GM12878 (cell line): ENCODE measurements around the gene TEAD4. TPM values are rescaled to one million over a fixed set of nuclear protein-coding genes. Genes with fewer than 3 reads are reported as not detected.

ENCODE experiments used
- ATAC-seq: fragments of 200-7000 bp; cut with Tn5 transposase; 3 replicates; pipeline ENCODE4 v1.9.1; 2020; ENCODE audit warnings: mild to moderate bottlenecking, moderate library complexity
- BruUV-seq: library from RNA; stranded (reverse); fragments of 400-500 nt; replicated peaks from 2 replicates; lab custom pipeline; 2021; lab: Mats Ljungman, UMichigan
- CTCF ChIA-PET: fragments of 300-600 bp; sonication (Branson Sonifier 250); formaldehyde crosslinking; extraction: SDS; loops from one replicate; lab custom pipeline; 2021; ENCODE audit warnings: inconsistent platforms; lab: Yijun Ruan, JAX
- POLR2A ChIA-PET: fragments of 350-600 bp; formaldehyde crosslinking; extraction: SDS; loops from one replicate; lab custom pipeline; 2021; ENCODE audit warnings: inconsistent platforms; lab: Charles Lee
- RAD21 ChIA-PET: fragments of 300-600 bp; sonication (Branson Sonifier 250); formaldehyde crosslinking; loops from one replicate; lab custom pipeline; 2023; ENCODE audit warnings: antibody characterized with exemption; ENCODE audit not compliant: unreplicated experiment; lab: Charles Lee
- SMC1A ChIA-PET: fragments of 300-600 bp; sonication (Branson Sonifier 250); formaldehyde crosslinking; loops from one replicate; lab custom pipeline; 2023; ENCODE audit not compliant: unreplicated experiment, uncharacterized antibody; lab: Charles Lee
- DNase-seq: peaks from one replicate; pipeline ENCODE4 v3.0.0-alpha.2; 2011; ENCODE audit warnings: low read depth, low spot score
- FAIRE-seq: peaks from 3 replicates; lab custom pipeline; 2011; peaks lifted over from hg19 to GRCh38; lab: Jason Lieb, UNC
- H2AFZ ChIP-seq: 2 replicates; pipeline ENCODE4 v1.6.0; 2011; ENCODE audit warnings: low read depth, low read length, control low read depth; ENCODE audit not compliant: control insufficient read depth
- H3K27ac ChIP-seq: 2 replicates; pipeline ENCODE4 v1.5.1; 2011; ENCODE audit warnings: control low read depth; ENCODE audit not compliant: control insufficient read depth, insufficient read depth
- H3K27me3 ChIP-seq, 2 experiments: replicated peaks in 1 of 2; 2 replicates each; pipeline versions ENCODE4 v1.6.0 to v1.6.1; 2011; ENCODE audit warnings: low read length in 1 of 2; ENCODE audit not compliant: control insufficient read depth in 2 of 2, insufficient read depth in 2 of 2
- H3K36me3 ChIP-seq, 2 experiments: 2 replicates each; pipeline ENCODE4 v1.5.1; 2011; ENCODE audit warnings: low read length in 1 of 2; ENCODE audit not compliant: control insufficient read depth in 2 of 2, insufficient read depth in 2 of 2
- H3K4me1 ChIP-seq: 2 replicates; pipeline ENCODE4 v1.6.1; 2011; ENCODE audit warnings: mild to moderate bottlenecking, low read length, moderate library complexity, mixed read lengths; ENCODE audit not compliant: control insufficient read depth, insufficient read depth
- H3K4me2 ChIP-seq: 2 replicates; pipeline ENCODE4 v1.6.0; 2011; ENCODE audit warnings: control low read depth; ENCODE audit not compliant: control insufficient read depth, insufficient read depth
- H3K4me3 ChIP-seq: fragments of 200-600 bp; sonication (generic); 2 replicates; pipeline ENCODE4 v1.5.1; 2016
- H3K79me2 ChIP-seq: 2 replicates; pipeline ENCODE4 v1.6.0; 2011; ENCODE audit warnings: low read length; ENCODE audit not compliant: control insufficient read depth, insufficient read depth
- H3K9ac ChIP-seq: 2 replicates; pipeline ENCODE4 v1.8.0; 2011; ENCODE audit warnings: low read length, control low read depth, mixed read lengths; ENCODE audit not compliant: control insufficient read depth, insufficient read depth
- H3K9me3 ChIP-seq: replicated peaks from 3 replicates; pipeline ENCODE4 v1.5.1; 2011; ENCODE audit warnings: mild to moderate bottlenecking, low read length; ENCODE audit not compliant: control insufficient read depth, insufficient read depth
- H4K20me1 ChIP-seq: 2 replicates; pipeline ENCODE4 v1.6.0; 2011; ENCODE audit not compliant: control insufficient read depth, insufficient read depth
- ATF7 ChIP-seq: fragments of 450-650 bp; IDR thresholded peaks from 2 replicates; pipeline ENCODE4 v1.6.1; 2016; ENCODE audit warnings: low read depth, mild to moderate bottlenecking
- BHLHE40 ChIP-seq, 2 experiments: fragments of 450-650 bp in 1 of 2; IDR thresholded peaks; 2 replicates each; pipeline ENCODE4 v1.6.1; 2011 to 2017; ENCODE audit warnings: low read depth in 2 of 2, borderline replicate concordance in 1 of 2, improper control_type of control experiment in 1 of 2, low read length in 1 of 2, mild to moderate bottlenecking in 1 of 2
- CEBPB ChIP-seq, 2 experiments: fragments of 150-350 bp in 1 of 2; IDR thresholded peaks; 2 replicates each; pipeline ENCODE4 v1.6.1; 2012 to 2014; ENCODE audit warnings: low read depth in 2 of 2, low read length in 2 of 2, borderline replicate concordance in 1 of 2, inconsistent platforms in 1 of 2
- CHD2 ChIP-seq: IDR thresholded peaks from 2 replicates; pipeline ENCODE4 v1.6.1; 2011; ENCODE audit warnings: low read depth, low read length, improper control_type of control experiment, borderline replicate concordance
- GATAD2B ChIP-seq: fragments of 450-650 bp; conservative IDR thresholded peaks from 2 replicates; pipeline ENCODE4 v1.6.1; 2017; ENCODE audit warnings: low read depth, mild to moderate bottlenecking, moderate library complexity
- IKZF2 ChIP-seq, 2 experiments: fragments of 450-650 bp; IDR thresholded peaks; 2 replicates each; pipeline ENCODE4 v1.6.1; 2017; ENCODE audit warnings: mild to moderate bottlenecking in 2 of 2, moderate library complexity in 2 of 2
- MYB ChIP-seq: fragments of 150-350 bp; IDR thresholded peaks from 2 replicates; pipeline ENCODE4 v1.6.1; 2014; ENCODE audit warnings: mild to moderate bottlenecking, low read depth, low read length, borderline replicate concordance
- PAX8 ChIP-seq: fragments of 450-650 bp; IDR thresholded peaks from 2 replicates; pipeline ENCODE4 v1.6.1; 2017; ENCODE audit warnings: mild to moderate bottlenecking, moderate library complexity
- RB1 ChIP-seq: fragments of 450-650 bp; formaldehyde crosslinking; IDR thresholded peaks from 2 replicates; pipeline ENCODE4 v1.6.1; 2017; ENCODE audit warnings: mild to moderate bottlenecking, borderline replicate concordance
- SMARCA5 ChIP-seq: fragments of 450-650 bp; IDR thresholded peaks from 2 replicates; pipeline ENCODE4 v1.6.1; 2017; ENCODE audit warnings: mild to moderate bottlenecking
- WGBS: methylation state at CpG from one replicate; pipeline ENCODE4 v1.1.6; 2016; ENCODE audit warnings: low lambda C conversion rate; ENCODE audit not compliant: insufficient replicate concordance, insufficient coverage; ENCODE audit errors: missing lambda C conversion rate; 5-methylcytosine and 5-hydroxymethylcytosine counted together
- in situ Hi-C: fragments of 300-500 bp; cut with MboI; formaldehyde crosslinking; loops from 9 replicates; pipeline ENCODE4 v1.14.3; 2018; ENCODE audit warnings: mixed read lengths
- intact Hi-C: fragments of 100-400 bp; cut with micrococcal nuclease; formaldehyde crosslinking; loops from one replicate; pipeline ENCODE4 v1.14.2; 2022; ENCODE audit not compliant: unreplicated experiment
- polyA plus RNA-seq, 11 experiments: library from polyadenylated mRNA; depleted of rRNA in 4 of 11; unstranded in 6 of 11; stranded (reverse) in 5 of 11; fragments of >200 nt; fragmentation: Nextera tagmentation in 4 of 11; fragmentation: Illumina TruSeq in 1 of 11; extraction: Ambion mirVana in 4 of 11; extraction: Trizol in 1 of 11; gene quantifications; 1 replicate in 1 of 11; 2 replicates in 10 of 11; pipeline versions ENCODE4 v1.2.1 to v1.2.3, GENCODE V29; 2011 to 2016; ENCODE audit warnings: inconsistent platforms in 2 of 11, missing spikeins in 2 of 11, low read depth in 1 of 11
- total RNA-seq, 4 experiments: library from RNA; depleted of rRNA in 3 of 4; stranded (reverse); fragments of >200 nt in 3 of 4; fragmentation: Illumina TruSeq in 1 of 4; extraction: Trizol in 1 of 4; gene quantifications; 2 replicates each; pipeline versions ENCODE4 v1.2.1 to v1.2.3, GENCODE V29; 2013 to 2021
- TF ChIP-seq, protein P1 (sequence below): fragments of 450-650 bp; formaldehyde crosslinking; IDR thresholded peaks from 2 replicates; pipeline ENCODE4 v1.5.0; 2022; ENCODE audit warnings: mild to moderate bottlenecking, missing genetic modification characterization
- TF ChIP-seq, protein P2 (sequence below): IDR thresholded peaks from 2 replicates; pipeline ENCODE4 v1.6.1; 2012; ENCODE audit warnings: mild to moderate bottlenecking, low read depth, low read length
- TF ChIP-seq, protein P3 (sequence below): IDR thresholded peaks from 2 replicates; pipeline ENCODE4 v1.6.1; 2011; ENCODE audit warnings: mild to moderate bottlenecking, low read depth, low read length, moderate library complexity; ENCODE audit not compliant: insufficient replicate concordance

Gene TEAD4
- total and polyA plus RNA-seq, 10 of the 15 experiments (the other 5 are each of a cell fraction or from before 2014, with no cell fraction given): 0.04 to 0.68 (median 0.31) TPM; not detected in 4

DNA sequence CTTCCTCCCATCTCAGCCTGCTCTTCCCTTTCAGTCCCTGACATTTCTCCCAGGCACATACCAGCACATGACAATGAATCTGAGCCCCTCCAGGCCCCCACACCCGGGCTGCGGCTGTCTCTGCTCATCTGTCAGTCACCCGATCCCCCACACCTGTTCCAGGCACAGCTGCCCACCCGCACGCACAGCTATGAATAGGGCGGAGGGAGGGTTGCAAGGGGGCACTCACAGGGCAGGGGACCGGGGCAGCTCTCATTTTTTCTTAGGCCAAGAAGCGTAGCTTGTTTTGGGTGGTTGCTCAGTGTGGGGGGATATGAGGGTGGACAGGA is 74.3 kb downstream of the TEAD4 start:
- Histone ChIP-seq H3K79me2 (no peaks in the 10 kb centered on the region), H3K9ac (no peak overlapping the region), H3K27me3 (no peaks in the 10 kb centered on the region; a peak in 1 of 4 replicates), H3K27ac (no peak overlapping the region), H3K4me1 (no peaks in the 10 kb centered on the region), H4K20me1 (no peaks in the 10 kb centered on the region), H3K4me2 (no peak overlapping the region), H2AFZ (no peak overlapping the region), H3K36me3 (no peaks in the 10 kb centered on the region), H3K9me3 (no peaks in the 10 kb centered on the region), H3K4me3 (no peak overlapping the region)
- intact Hi-C loops: loop anchor here (5.0 kb wide), 1 partner anchor 186 kb away; no protein-coding TSS in a partner anchor
- ChIA-PET SMC1A (no interaction called here), CTCF (interaction anchor here (1.0 to 2.6 kb wide), 4 partner anchors 8 to 249 kb away, joined by 3 to 10 read pairs (median 6); no protein-coding TSS in a partner anchor), POLR2A (no interaction called here), RAD21 (interaction anchor here (1.0 kb wide), 1 partner anchor 148 kb away, joined by 3 read pairs; no protein-coding TSS in a partner anchor)
- no peak for FAIRE-seq
- DNase-seq: no peak
- BruUV-seq: no TSS peak
- WGBS: 43% methylated on average over 8 of the region's 8 CpGs
- in situ Hi-C loops: no loop called here
- no peak for TF ChIP-seq ATF7
- TF ChIP-seq MYB: no peak
- no peak for TF ChIP-seq CEBPB (IDR thresholded peaks at IDR 0.05; ENCODE audit: borderline replicate concordance in 1 of 2, low read depth in 2 of 2, low read length in 2 of 2)
- no peak for TF ChIP-seq CHD2
- TF ChIP-seq RB1: no peak
- TF ChIP-seq, protein P1, sequence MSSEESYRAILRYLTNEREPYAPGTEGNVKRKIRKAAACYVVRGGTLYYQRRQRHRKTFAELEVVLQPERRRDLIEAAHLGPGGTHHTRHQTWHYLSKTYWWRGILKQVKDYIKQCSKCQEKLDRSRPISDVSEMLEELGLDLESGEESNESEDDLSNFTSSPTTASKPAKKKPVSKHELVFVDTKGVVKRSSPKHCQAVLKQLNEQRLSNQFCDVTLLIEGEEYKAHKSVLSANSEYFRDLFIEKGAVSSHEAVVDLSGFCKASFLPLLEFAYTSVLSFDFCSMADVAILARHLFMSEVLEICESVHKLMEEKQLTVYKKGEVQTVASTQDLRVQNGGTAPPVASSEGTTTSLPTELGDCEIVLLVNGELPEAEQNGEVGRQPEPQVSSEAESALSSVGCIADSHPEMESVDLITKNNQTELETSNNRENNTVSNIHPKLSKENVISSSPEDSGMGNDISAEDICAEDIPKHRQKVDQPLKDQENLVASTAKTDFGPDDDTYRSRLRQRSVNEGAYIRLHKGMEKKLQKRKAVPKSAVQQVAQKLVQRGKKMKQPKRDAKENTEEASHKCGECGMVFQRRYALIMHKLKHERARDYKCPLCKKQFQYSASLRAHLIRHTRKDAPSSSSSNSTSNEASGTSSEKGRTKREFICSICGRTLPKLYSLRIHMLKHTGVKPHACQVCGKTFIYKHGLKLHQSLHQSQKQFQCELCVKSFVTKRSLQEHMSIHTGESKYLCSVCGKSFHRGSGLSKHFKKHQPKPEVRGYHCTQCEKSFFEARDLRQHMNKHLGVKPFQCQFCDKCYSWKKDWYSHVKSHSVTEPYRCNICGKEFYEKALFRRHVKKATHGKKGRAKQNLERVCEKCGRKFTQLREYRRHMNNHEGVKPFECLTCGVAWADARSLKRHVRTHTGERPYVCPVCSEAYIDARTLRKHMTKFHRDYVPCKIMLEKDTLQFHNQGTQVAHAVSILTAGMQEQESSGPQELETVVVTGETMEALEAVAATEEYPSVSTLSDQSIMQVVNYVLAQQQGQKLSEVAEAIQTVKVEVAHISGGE (CRISPR knock-in tag): no peak
- TF ChIP-seq IKZF2 (IDR thresholded peaks at IDR 0.05): no peak
- no peak for TF ChIP-seq SMARCA5
- TF ChIP-seq, protein P2, sequence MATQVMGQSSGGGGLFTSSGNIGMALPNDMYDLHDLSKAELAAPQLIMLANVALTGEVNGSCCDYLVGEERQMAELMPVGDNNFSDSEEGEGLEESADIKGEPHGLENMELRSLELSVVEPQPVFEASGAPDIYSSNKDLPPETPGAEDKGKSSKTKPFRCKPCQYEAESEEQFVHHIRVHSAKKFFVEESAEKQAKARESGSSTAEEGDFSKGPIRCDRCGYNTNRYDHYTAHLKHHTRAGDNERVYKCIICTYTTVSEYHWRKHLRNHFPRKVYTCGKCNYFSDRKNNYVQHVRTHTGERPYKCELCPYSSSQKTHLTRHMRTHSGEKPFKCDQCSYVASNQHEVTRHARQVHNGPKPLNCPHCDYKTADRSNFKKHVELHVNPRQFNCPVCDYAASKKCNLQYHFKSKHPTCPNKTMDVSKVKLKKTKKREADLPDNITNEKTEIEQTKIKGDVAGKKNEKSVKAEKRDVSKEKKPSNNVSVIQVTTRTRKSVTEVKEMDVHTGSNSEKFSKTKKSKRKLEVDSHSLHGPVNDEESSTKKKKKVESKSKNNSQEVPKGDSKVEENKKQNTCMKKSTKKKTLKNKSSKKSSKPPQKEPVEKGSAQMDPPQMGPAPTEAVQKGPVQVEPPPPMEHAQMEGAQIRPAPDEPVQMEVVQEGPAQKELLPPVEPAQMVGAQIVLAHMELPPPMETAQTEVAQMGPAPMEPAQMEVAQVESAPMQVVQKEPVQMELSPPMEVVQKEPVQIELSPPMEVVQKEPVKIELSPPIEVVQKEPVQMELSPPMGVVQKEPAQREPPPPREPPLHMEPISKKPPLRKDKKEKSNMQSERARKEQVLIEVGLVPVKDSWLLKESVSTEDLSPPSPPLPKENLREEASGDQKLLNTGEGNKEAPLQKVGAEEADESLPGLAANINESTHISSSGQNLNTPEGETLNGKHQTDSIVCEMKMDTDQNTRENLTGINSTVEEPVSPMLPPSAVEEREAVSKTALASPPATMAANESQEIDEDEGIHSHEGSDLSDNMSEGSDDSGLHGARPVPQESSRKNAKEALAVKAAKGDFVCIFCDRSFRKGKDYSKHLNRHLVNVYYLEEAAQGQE: no peak
- TF ChIP-seq GATAD2B: no peak
- TF ChIP-seq BHLHE40 (IDR thresholded peaks at IDR 0.05; ENCODE audit: borderline replicate concordance in 1 of 2, low read depth in 2 of 2, low read length in 1 of 2): no peak
- TF ChIP-seq, protein P3, sequence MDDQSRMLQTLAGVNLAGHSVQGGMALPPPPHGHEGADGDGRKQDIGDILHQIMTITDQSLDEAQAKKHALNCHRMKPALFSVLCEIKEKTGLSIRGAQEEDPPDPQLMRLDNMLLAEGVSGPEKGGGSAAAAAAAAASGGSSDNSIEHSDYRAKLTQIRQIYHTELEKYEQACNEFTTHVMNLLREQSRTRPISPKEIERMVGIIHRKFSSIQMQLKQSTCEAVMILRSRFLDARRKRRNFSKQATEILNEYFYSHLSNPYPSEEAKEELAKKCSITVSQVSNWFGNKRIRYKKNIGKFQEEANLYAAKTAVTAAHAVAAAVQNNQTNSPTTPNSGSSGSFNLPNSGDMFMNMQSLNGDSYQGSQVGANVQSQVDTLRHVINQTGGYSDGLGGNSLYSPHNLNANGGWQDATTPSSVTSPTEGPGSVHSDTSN: no peak
- TF ChIP-seq PAX8: no peak
- ATAC-seq: no peak
